Measurements from ENCODE around the gene CASS4.

- TF ChIP-seq CTCF (IDR thresholded peaks at IDR 0.05) (no peak), ZFX (IDR thresholded peaks at IDR 0.05; ENCODE audit: borderline replicate concordance) (no peak)
Observed at GRCh38 chr20:56391596-56392131, 20.4 kb upstream of the CASS4 start.

All from 22Rv1 (cell line).